RPMI7951 (cell line): ENCODE results near the gene PGGHG. TPM values are rescaled to one million over a fixed set of nuclear protein-coding genes. Genes with fewer than 3 reads are reported as not detected.
A peak's percentile ranks its signal among the peaks of the same experiment; 100 is the strongest.
"Not testable (repeated sequence)": the region's sequence is repeated elsewhere in the genome, so short reads cannot be mapped to it uniquely, and the experiment has no call there.

Source experiments
- DNase-seq: peaks from one replicate; pipeline ENCODE4 v3.0.0-alpha.2; 2012; ENCODE audit warnings: low read depth
- total RNA-seq: library from RNA; depleted of rRNA; stranded (reverse); fragments of >200 nt; shearing (Covaris generic); gene quantifications from 2 replicates; pipeline ENCODE4 v1.2.3, GENCODE V29; 2014

The PGGHG gene
- total RNA-seq, 1 experiment from 2014 or later = 1.6 TPM

- DNase-seq = peak; percentile 58
Observed at GRCh38 chr11:313787-314553, 25.0 kb downstream of the PGGHG start, which contains the start of gene IFITM1. TSS of gene IFITM1 (plus strand) at chr11:314040. CDS start at chr11:314171, 131 bp downstream.

- DNase-seq = not testable (repeated sequence)
Observed at GRCh38 chr11:314554-314875, 25.6 kb downstream of the PGGHG start.

GRCh38 chr11:315051-315481, 26.1 kb downstream of the PGGHG start:
- no peak for DNase-seq

- no peak for DNase-seq
Observed at GRCh38 chr11:315516-315994, 26.6 kb downstream of the PGGHG start.

- no peak for DNase-seq
Observed at GRCh38 chr11:316031-316701, 27.2 kb downstream of the PGGHG start.

- DNase-seq = no peak
Observed at GRCh38 chr11:316891-317301, 28.0 kb downstream of the PGGHG start.

- not testable (repeated sequence) for DNase-seq
Observed at GRCh38 chr11:317668-318404, 28.9 kb downstream of the PGGHG start.

GRCh38 chr11:318405-319120, 29.6 kb downstream of the PGGHG start:
- not testable (repeated sequence) for DNase-seq

GRCh38 chr11:319121-319887, 30.4 kb downstream of the PGGHG start:
- not testable (repeated sequence) for DNase-seq

GRCh38 chr11:319888-320273, 31.0 kb downstream of the PGGHG start:
- DNase-seq = not testable (repeated sequence)

GRCh38 chr11:324156-324555, 35.2 kb downstream of the PGGHG start:
- no peak for DNase-seq

GRCh38 chr11:324593-325517, 35.9 kb downstream of the PGGHG start:
- DNase-seq = not testable (repeated sequence)

GRCh38 chr11:325796-326591, 37.1 kb downstream of the PGGHG start:
- DNase-seq = no peak

- DNase-seq = no peak
Observed at GRCh38 chr11:326592-326841, 37.6 kb downstream of the PGGHG start.

GRCh38 chr11:326842-327580, 38.1 kb downstream of the PGGHG start:
- no peak for DNase-seq

- no peak for DNase-seq
Observed at GRCh38 chr11:327581-327923, 38.6 kb downstream of the PGGHG start.

GRCh38 chr11:328012-328411, 39.1 kb downstream of the PGGHG start:
- DNase-seq = no peak

GRCh38 chr11:328516-329100, 39.7 kb downstream of the PGGHG start:
- DNase-seq = not testable (repeated sequence)
